Fibroblast of pulmonary artery (primary cell): ENCODE measurements around the gene SYCP1.
"Not testable (repeated sequence)": the region's sequence is repeated elsewhere in the genome, so short reads cannot be mapped to it uniquely, and the experiment has no call there.

ENCODE experiments used
- DNase-seq: peaks from one replicate; pipeline ENCODE4 v3.0.0-alpha.2; 2010; ENCODE audit warnings: low read depth
- H3K4me3 ChIP-seq: replicated peaks from 2 replicates; pipeline ENCODE4 v1.5.1; 2011; ENCODE audit warnings: low read depth, mild to moderate bottlenecking, control low read depth, low read length, moderate library complexity
- CTCF ChIP-seq: IDR thresholded peaks from 2 replicates; pipeline ENCODE4 v1.5.1; 2011; ENCODE audit warnings: mild to moderate bottlenecking, control low read depth, low read length, inconsistent platforms; ENCODE audit errors: missing control alignments

The SYCP1 gene

DNA sequence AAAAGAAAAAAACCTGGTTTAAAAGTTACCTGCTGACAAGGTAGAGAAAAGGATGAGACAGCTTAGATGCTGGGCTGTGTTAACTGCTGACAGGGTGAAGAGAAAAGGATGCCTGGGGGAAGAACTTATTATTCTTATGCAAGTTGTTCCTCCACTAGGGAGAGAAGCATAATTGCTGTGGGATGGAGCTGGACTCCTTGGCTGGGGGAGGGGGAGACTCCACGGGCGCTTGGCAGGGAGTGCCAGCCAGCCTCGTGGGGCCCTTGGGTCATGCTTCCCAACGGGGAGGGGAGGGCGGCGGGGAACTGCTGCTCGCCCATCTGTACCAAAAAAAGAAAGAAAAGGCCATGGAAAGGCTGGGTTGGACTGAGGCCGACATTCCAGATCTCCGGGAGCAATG lies 47.2 kb downstream of the SYCP1 start:
- no peak for DNase-seq
- TF ChIP-seq CTCF, result no peak
- H3K4me3 ChIP-seq, result no peak overlapping the region

- TF ChIP-seq CTCF, result no peak
Observed at GRCh38 chr1:114902343-114902742, 47.7 kb downstream of the SYCP1 start.

GRCh38 chr1:114903480-114903879 lies 48.8 kb downstream of the SYCP1 start:
- TF ChIP-seq CTCF, result no peak
- H3K4me3 ChIP-seq, result no peak overlapping the region
- no peak for DNase-seq

More at GRCh38 chr1:114902343-114902742, 47.7 kb downstream of the SYCP1 start:
- H3K4me3 ChIP-seq, result no peak overlapping the region
- no peak for DNase-seq

- not testable (repeated sequence) for H3K4me3 ChIP-seq, DNase-seq
Observed at GRCh38 chr1:114915720-114916119, 61.1 kb downstream of the SYCP1 start.

DNA sequence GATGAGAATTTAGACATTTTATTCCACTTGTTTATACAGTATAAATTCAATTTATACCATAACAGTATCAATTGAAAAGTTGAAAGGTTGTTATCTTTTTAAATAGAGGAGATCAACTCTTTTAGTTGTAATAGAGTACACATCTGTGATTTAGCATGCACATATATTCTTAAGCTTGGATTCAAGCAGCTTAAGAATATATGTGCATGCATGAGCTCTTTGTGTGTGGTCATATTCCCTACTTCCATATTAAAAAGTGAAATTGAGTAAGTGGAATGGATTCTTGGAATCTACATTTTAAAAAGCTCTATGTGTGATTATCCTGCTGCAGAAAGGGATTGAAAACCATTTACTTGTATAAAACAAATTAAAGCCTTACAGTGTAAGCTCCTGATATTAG lies 71.9 kb downstream of the SYCP1 start:
- no peak for DNase-seq
- no peak overlapping the region for H3K4me3 ChIP-seq
- no peak for TF ChIP-seq CTCF

GRCh38 chr1:114927401-114927800 lies 72.7 kb downstream of the SYCP1 start:
- no peak for TF ChIP-seq CTCF
- no peak overlapping the region for H3K4me3 ChIP-seq
- DNase-seq, result no peak

- DNase-seq, result peak; percentile 26
- no peak for TF ChIP-seq CTCF
- no peak overlapping the region for H3K4me3 ChIP-seq
Observed at GRCh38 chr1:114956570-114956969, 101.9 kb downstream of the SYCP1 start.

GRCh38 chr1:114959423-114959822 lies 104.8 kb downstream of the SYCP1 start:
- H3K4me3 ChIP-seq, result no peak overlapping the region
- no peak for DNase-seq
- TF ChIP-seq CTCF, result no peak
